Mesenchymal stem cell (in vitro differentiated cells and primary cell): ENCODE data around the gene EVA1C.

Experiments
- DNase-seq: peaks from one replicate; pipeline ENCODE4 v3.0.0-alpha.2; 2013
- H2AFZ ChIP-seq: one replicate; pipeline ENCODE4 v1.6.1; 2013; ENCODE audit warnings: low read depth, mild to moderate bottlenecking, control low read depth, inconsistent platforms, low read length, moderate library complexity
- H2AK5ac ChIP-seq: 2 replicates; pipeline ENCODE4 v1.6.1; 2013; ENCODE audit warnings: low read length, moderate library complexity, mild to moderate bottlenecking, inconsistent platforms; ENCODE audit not compliant: severe bottlenecking
- H2BK120ac ChIP-seq: one replicate; pipeline ENCODE4 v1.6.1; 2013; ENCODE audit warnings: low read depth, mild to moderate bottlenecking, inconsistent platforms, low read length, moderate library complexity
- H2BK12ac ChIP-seq, 2 experiments: one replicate each; pipeline ENCODE4 v1.6.1; 2013; ENCODE audit warnings: inconsistent platforms in 2 of 2, low read length in 2 of 2, mild to moderate bottlenecking in 2 of 2, moderate library complexity in 2 of 2, control low read depth in 1 of 2
- H2BK15ac ChIP-seq: one replicate; pipeline ENCODE4 v1.6.1; 2013; ENCODE audit warnings: mild to moderate bottlenecking, low read depth, inconsistent platforms; ENCODE audit not compliant: poor library complexity, severe bottlenecking
- H2BK5ac ChIP-seq: 2 replicates; pipeline ENCODE4 v1.6.1; 2013; ENCODE audit warnings: low read depth, mild to moderate bottlenecking, low read length, control low read depth, inconsistent platforms; ENCODE audit not compliant: poor library complexity, severe bottlenecking
- H3K14ac ChIP-seq, 2 experiments: one replicate each; pipeline ENCODE4 v1.6.1; 2013; ENCODE audit warnings: inconsistent platforms in 2 of 2, low read length in 2 of 2, control low read depth in 1 of 2, mild to moderate bottlenecking in 1 of 2, moderate library complexity in 1 of 2
- H3K18ac ChIP-seq, 2 experiments: one replicate each; pipeline ENCODE4 v1.6.1; 2013; ENCODE audit warnings: inconsistent platforms in 2 of 2, low read length in 2 of 2, control low read depth in 1 of 2, low read depth in 1 of 2, mild to moderate bottlenecking in 1 of 2
- H3K23ac ChIP-seq, 2 experiments: one replicate each; pipeline ENCODE4 v1.6.1; 2013; ENCODE audit warnings: inconsistent platforms in 2 of 2, low read length in 2 of 2, mild to moderate bottlenecking in 2 of 2, moderate library complexity in 2 of 2, control low read depth in 1 of 2
- H3K27ac ChIP-seq: 2 replicates; pipeline ENCODE4 v1.5.1; 2013; ENCODE audit warnings: mild to moderate bottlenecking, moderate library complexity, low read length, control low read depth, inconsistent platforms; ENCODE audit not compliant: poor library complexity, severe bottlenecking
- H3K27me3 ChIP-seq, 2 experiments: 2 replicates each; pipeline versions ENCODE4 v1.6.1 to v1.7.0; 2013; ENCODE audit warnings: low read length in 2 of 2, mild to moderate bottlenecking in 2 of 2, moderate library complexity in 2 of 2, control low read depth in 1 of 2, inconsistent platforms in 1 of 2; ENCODE audit not compliant: control insufficient read depth in 1 of 2, insufficient read depth in 1 of 2
- H3K36me3 ChIP-seq, 2 experiments: 2 replicates each; pipeline versions ENCODE4 v1.6.1 to v1.7.0; 2013; ENCODE audit warnings: low read length in 2 of 2, control low read depth in 1 of 2, inconsistent platforms in 1 of 2, low read depth in 1 of 2, mild to moderate bottlenecking in 1 of 2; ENCODE audit not compliant: insufficient read depth in 2 of 2, control insufficient read depth in 1 of 2
- H3K4ac ChIP-seq, 2 experiments: one replicate each; pipeline ENCODE4 v1.6.1; 2013; ENCODE audit warnings: inconsistent platforms in 2 of 2, low read length in 2 of 2, mild to moderate bottlenecking in 2 of 2, moderate library complexity in 2 of 2, control low read depth in 1 of 2, low read depth in 1 of 2
- H3K4me1 ChIP-seq: 2 replicates; pipeline ENCODE4 v1.6.1; 2013; ENCODE audit warnings: low read depth, low read length, control low read depth; ENCODE audit not compliant: control insufficient read depth, insufficient read depth
- H3K4me2 ChIP-seq: 2 replicates; pipeline ENCODE4 v1.6.1; 2013; ENCODE audit warnings: low read length, mild to moderate bottlenecking, inconsistent platforms; ENCODE audit not compliant: poor library complexity, severe bottlenecking
- H3K4me3 ChIP-seq, 2 experiments: 2 replicates each; pipeline versions ENCODE4 v1.5.1 to v1.7.0; 2013; ENCODE audit warnings: low read length in 2 of 2, mild to moderate bottlenecking in 2 of 2, control low read depth in 1 of 2, low read depth in 1 of 2; ENCODE audit not compliant: insufficient read depth in 1 of 2
- H3K79me1 ChIP-seq: replicated peaks from 2 replicates; pipeline ENCODE4 v1.6.1; 2013; ENCODE audit warnings: mild to moderate bottlenecking, control low read depth, low read length, inconsistent platforms; ENCODE audit not compliant: poor library complexity, severe bottlenecking
- H3K9ac ChIP-seq: 2 replicates; pipeline ENCODE4 v1.7.0; 2013; ENCODE audit warnings: mild to moderate bottlenecking, low read length, moderate library complexity
- H3K9me3 ChIP-seq: 2 replicates; pipeline ENCODE4 v1.7.0; 2013; ENCODE audit warnings: mild to moderate bottlenecking, low read length; ENCODE audit not compliant: control insufficient read depth
- H4K8ac ChIP-seq: one replicate; pipeline ENCODE4 v1.6.1; 2013; ENCODE audit warnings: inconsistent platforms, mild to moderate bottlenecking, low read length, moderate library complexity
- H4K91ac ChIP-seq: one replicate; pipeline ENCODE4 v1.6.1; 2013; ENCODE audit warnings: mild to moderate bottlenecking, low read length, inconsistent platforms
- WGBS: methylation state at CpG from one replicate; pipeline ENCODE4 v1.1.7; 2013; ENCODE audit warnings: mixed read lengths; 5-methylcytosine and 5-hydroxymethylcytosine counted together

Gene EVA1C

DNA sequence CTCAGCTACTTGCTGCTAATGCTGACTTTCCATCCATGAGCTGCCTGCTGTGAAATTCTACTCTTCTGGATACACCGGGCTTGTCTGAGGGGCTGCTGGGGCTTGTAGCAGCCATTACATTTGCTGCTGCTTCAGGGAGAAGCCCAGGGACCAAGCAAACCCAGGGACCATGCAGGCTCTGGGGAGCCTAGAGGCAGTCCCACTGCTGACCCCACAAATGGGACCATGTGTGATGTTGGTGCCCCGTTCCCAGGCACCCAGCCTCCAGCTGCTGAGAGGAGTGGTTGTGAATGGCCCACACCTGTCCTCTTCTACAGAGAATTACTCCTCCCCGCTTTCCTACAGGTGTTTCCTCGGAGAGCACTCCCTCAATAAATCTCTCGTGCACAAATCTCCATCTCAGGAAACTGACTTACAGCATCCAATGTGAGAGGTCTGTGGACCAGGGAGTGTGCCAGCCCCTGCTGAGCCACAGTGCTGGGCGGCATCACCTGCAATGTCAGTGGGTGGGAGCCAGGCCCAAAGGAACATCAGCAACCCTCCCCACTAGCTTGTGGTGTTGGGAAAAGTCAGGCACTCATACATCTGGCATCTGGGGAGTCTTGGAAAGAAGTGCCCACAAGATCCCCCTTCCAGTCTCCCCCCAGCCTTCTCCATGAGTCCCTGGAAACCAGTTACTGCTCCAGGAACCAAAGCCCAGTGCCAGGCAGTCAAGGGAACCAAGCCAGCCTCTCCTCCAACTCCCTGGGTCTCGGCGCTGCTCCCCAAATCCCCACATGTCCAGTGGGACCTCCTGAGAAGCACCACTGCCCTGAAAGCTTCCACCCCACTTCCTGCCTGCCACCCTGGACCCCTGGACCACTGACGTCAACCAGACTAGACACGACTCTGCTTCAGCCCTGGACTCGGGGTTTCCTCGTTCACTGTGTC is 107.7 kb downstream of the EVA1C start:
- H4K91ac ChIP-seq, result no peak overlapping the region
- WGBS, result 87% methylated on average over 12 of the region's 12 CpGs
- H3K23ac ChIP-seq, result no peak overlapping the region
- no peak for DNase-seq
- H3K4me2 ChIP-seq, result no peak overlapping the region
- H2BK120ac ChIP-seq, result no peak overlapping the region
- no peak overlapping the region for H3K14ac ChIP-seq
- no peak overlapping the region for H2BK12ac ChIP-seq
- H3K27me3 ChIP-seq, result no peaks in the 10 kb centered on the region
- no peaks in the 10 kb centered on the region for H3K79me1 ChIP-seq
- no peak overlapping the region for H4K8ac ChIP-seq
- no peak overlapping the region for H3K4ac ChIP-seq
- no peak overlapping the region for H2AFZ ChIP-seq
- H3K27ac ChIP-seq, result no peak overlapping the region
- H3K18ac ChIP-seq, result no peak overlapping the region
- H2BK5ac ChIP-seq, result no peak overlapping the region
- peaks cover 5% of the 10 kb centered on the region for H3K4me1 ChIP-seq
- peaks cover 5% of the 10 kb centered on the region for H3K9me3 ChIP-seq
- H2AK5ac ChIP-seq, result no peak overlapping the region
- no peak overlapping the region for H2BK15ac ChIP-seq
- H3K4me3 ChIP-seq, result no peak overlapping the region
- H3K36me3 ChIP-seq, result peaks cover 0 to 3% of the 10 kb centered on the region in 2 experiments
- peak overlapping the region; percentile 84 for H3K9ac ChIP-seq

DNA sequence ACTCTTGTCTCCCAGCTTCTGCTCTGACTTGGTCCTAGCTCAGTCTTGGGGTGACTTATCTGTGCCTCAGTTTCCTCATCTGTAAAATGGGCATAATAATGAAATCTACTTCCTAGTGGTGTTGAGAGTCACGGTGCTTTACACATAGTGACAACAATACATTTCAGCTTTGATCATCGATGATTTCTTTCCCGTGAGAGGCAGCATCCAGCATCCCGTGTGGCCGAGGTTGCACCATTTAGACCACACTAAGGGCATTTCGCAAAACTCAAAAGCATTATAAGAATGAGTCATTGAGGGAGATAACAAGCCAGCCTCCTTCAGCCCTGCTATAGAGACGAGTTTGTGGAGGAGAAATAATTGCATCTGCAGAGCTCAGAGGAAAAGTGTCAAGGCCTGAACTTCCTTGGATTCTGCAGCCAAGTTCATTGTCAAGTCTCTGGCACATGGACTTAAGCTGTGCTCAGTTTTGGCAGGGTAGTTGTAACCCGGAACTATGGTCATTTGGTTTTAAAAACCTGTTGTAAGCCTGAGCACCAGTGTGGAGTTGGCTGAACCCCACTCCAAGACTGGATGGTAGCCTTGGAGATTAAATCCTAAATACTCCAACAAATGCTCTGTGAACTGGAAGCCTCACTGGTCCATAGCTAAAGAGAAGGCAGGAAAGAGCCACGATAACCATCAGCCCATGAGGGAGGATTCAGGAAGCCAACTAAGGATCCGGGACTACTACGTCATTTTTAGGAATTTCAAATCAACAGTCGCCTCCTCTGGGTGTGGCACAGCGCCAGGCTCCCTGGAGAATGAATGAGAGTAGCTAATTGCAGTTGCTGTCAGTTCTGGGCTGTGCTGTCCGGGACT is 108.6 kb downstream of the EVA1C start:
- H3K4ac ChIP-seq, result no peak overlapping the region
- H3K4me3 ChIP-seq, result peak overlapping the region in 1 of 2 experiments; percentile 28
- no peak overlapping the region for H2AK5ac ChIP-seq
- no peaks in the 10 kb centered on the region for H3K27me3 ChIP-seq
- no peak overlapping the region for H3K27ac ChIP-seq
- H3K9ac ChIP-seq, result peak overlapping the region; percentile 84
- H3K4me1 ChIP-seq, result peaks cover 5% of the 10 kb centered on the region
- no peak overlapping the region for H2BK5ac ChIP-seq
- H3K36me3 ChIP-seq, result no peaks in the 10 kb centered on the region
- no peak overlapping the region for H3K4me2 ChIP-seq
- peaks cover 5% of the 10 kb centered on the region for H3K9me3 ChIP-seq
- H3K18ac ChIP-seq, result no peak overlapping the region
- peak; percentile 70 for DNase-seq
- no peak overlapping the region for H2BK15ac ChIP-seq
- no peak overlapping the region for H4K8ac ChIP-seq
- no peak overlapping the region for H2BK12ac ChIP-seq
- no peak overlapping the region for H3K14ac ChIP-seq
- H2BK120ac ChIP-seq, result no peak overlapping the region
- H3K79me1 ChIP-seq, result no peaks in the 10 kb centered on the region
- 77% methylated on average over 13 of the region's 14 CpGs for WGBS
- no peak overlapping the region for H4K91ac ChIP-seq
- H2AFZ ChIP-seq, result no peak overlapping the region
- H3K23ac ChIP-seq, result no peak overlapping the region

DNA sequence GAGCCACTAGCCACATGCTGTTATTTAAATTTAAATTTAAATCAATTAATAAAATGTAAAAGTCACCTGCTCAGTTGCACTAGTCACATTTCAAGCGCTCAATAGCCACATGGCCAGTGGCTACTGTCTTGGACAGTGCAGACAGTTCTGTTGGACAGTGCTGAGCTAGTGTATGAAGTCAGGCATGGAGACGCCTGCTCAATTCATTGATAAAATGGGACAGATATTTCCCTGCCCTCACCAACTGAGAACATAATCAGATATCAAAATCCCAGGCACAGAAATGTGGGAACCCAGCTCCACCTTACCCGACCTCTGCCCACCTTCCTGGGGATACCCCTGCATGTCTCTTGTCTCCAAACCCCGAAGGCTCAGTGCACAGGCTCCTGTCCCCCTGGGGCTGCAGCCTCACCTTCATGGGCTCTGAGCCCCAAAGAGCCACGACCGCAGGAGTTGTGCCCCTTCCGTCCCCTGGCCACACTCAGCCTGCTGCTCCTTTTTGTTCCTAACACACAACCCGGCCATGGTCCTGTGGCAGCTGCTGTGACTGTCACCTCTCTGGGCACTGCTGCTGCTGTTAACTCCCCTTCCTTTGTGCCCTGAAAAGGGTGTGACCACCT is 109.3 kb downstream of the EVA1C start:
- WGBS, result 83% methylated on average over 8 of the region's 8 CpGs
- no peak overlapping the region for H2BK15ac ChIP-seq
- no peak overlapping the region for H3K18ac ChIP-seq

More for the DNA sequence above, 109.3 kb downstream of the EVA1C start:
- peaks cover 3% of the 10 kb centered on the region for H3K4me1 ChIP-seq
- H2AFZ ChIP-seq, result no peak overlapping the region
- no peak overlapping the region for H3K23ac ChIP-seq
- H3K4me2 ChIP-seq, result no peak overlapping the region
- H4K8ac ChIP-seq, result no peak overlapping the region
- DNase-seq, result no peak
- H2AK5ac ChIP-seq, result no peak overlapping the region
- H3K14ac ChIP-seq, result no peak overlapping the region
- no peaks in the 10 kb centered on the region for H3K79me1 ChIP-seq
- H2BK12ac ChIP-seq, result no peak overlapping the region
- H2BK5ac ChIP-seq, result no peak overlapping the region
- no peak overlapping the region for H2BK120ac ChIP-seq
- H4K91ac ChIP-seq, result peak overlapping the region; percentile 12
- no peaks in the 10 kb centered on the region for H3K36me3 ChIP-seq
- H3K27ac ChIP-seq, result no peak overlapping the region
- peaks cover 5% of the 10 kb centered on the region for H3K9me3 ChIP-seq
- H3K4me3 ChIP-seq, result peak overlapping the region in 1 of 2 experiments; percentile 28
- no peak overlapping the region for H3K4ac ChIP-seq
- no peaks in the 10 kb centered on the region for H3K27me3 ChIP-seq
- peak overlapping the region; percentile 84 for H3K9ac ChIP-seq
